ENCODE results near the gene HDLBP.
"Not testable (repeated sequence)": the region's sequence is repeated elsewhere in the genome, so short reads cannot be mapped to it uniquely, and the experiment has no call there.

HDLBP gene

GRCh38 chr2:241304039-241304670 is 11.3 kb downstream of the HDLBP start:
- Histone ChIP-seq H3K4me1 (ENCODE audit: control insufficient read depth, insufficient read depth, low read length) (no peaks in the 10 kb centered on the region), H3K27ac (ENCODE audit: low read length) (no peak overlapping the region), H3K9me3 (ENCODE audit: control insufficient read depth, insufficient read depth, low read length) (no peaks in the 10 kb centered on the region), H3K36me3 (ENCODE audit: control insufficient read depth, insufficient read depth, low read length) (no peaks in the 10 kb centered on the region), H3K27me3 (ENCODE audit: control insufficient read depth, insufficient read depth, low read length) (no peaks in the 10 kb centered on the region), H3K4me3 (ENCODE audit: low read length) (no peak overlapping the region)
- WGBS (ENCODE audit: insufficient coverage, insufficient read length), result no CpG with 5 or more reads among the region's 5 CpGs
- DNase-seq (ENCODE audit: low read depth, low spot score), result no peak

DNA sequence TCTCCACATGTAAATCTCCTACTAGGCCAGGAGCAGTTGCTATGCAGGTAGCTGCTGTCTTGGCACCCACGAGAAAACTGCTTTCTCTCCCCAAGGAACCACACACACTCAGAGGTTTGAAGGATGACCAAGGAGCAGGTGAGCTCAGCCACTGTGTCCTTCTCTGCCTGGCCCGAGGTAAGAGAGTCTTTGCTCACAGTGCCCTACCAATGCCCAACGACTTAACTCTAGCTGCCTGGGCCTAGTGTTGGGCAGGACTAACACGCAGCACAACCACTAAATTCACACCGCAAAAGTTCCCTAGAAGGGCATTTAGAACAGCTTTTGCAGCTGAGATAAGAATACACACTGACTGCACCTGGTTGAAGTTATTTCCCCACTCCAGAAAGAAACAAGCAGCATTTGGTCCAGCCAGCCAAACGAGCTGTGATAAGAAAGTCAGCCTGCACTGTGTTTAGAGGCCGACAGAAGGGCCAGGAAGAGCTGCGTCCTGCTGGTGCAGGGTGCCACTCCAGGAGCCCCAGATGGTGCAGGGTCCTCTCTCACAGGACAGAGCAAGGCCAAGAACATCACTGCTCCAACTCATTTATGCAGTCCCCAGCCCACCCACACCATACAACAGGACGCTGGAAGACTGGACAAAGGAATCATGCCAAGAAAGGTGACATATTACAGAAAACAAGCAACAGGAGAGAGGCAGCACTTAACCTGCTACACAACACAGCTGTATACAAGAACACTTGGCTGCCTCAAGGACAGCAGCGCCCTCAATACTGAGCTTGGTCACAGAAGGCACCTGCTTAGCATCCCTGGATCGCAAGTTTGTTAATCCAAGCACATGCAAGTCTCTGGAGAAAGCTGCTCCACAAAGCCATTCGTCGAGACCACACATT is 12.5 kb downstream of the HDLBP start:
- no peak for DNase-seq (ENCODE audit: low read depth, low spot score)
- H3K36me3 ChIP-seq (ENCODE audit: control insufficient read depth, insufficient read depth, low read length), result no peaks in the 10 kb centered on the region
- no peaks in the 10 kb centered on the region for H3K27me3 ChIP-seq (ENCODE audit: control insufficient read depth, insufficient read depth, low read length)
- H3K9me3 ChIP-seq (ENCODE audit: control insufficient read depth, insufficient read depth, low read length), result no peaks in the 10 kb centered on the region
- H3K4me3 ChIP-seq (ENCODE audit: low read length), result no peak overlapping the region
- no peaks in the 10 kb centered on the region for H3K4me1 ChIP-seq (ENCODE audit: control insufficient read depth, insufficient read depth, low read length)
- WGBS (ENCODE audit: insufficient coverage, insufficient read length), result no CpG with 5 or more reads among the region's 13 CpGs
- H3K27ac ChIP-seq (ENCODE audit: low read length), result no peak overlapping the region

- H3K27ac ChIP-seq (ENCODE audit: low read length), result no peak overlapping the region
- H3K4me1 ChIP-seq (ENCODE audit: control insufficient read depth, insufficient read depth, low read length), result no peaks in the 10 kb centered on the region
- WGBS (ENCODE audit: insufficient coverage, insufficient read length), result no CpG with 5 or more reads among the region's 3 CpGs
- H3K4me3 ChIP-seq (ENCODE audit: low read length), result no peak overlapping the region
- no peaks in the 10 kb centered on the region for H3K9me3 ChIP-seq (ENCODE audit: control insufficient read depth, insufficient read depth, low read length)
- DNase-seq (ENCODE audit: low read depth, low spot score), result no peak
- no peaks in the 10 kb centered on the region for H3K27me3 ChIP-seq (ENCODE audit: control insufficient read depth, insufficient read depth, low read length)
- H3K36me3 ChIP-seq (ENCODE audit: control insufficient read depth, insufficient read depth, low read length), result no peaks in the 10 kb centered on the region
Observed at GRCh38 chr2:241302083-241302482, 13.4 kb downstream of the HDLBP start.

- Histone ChIP-seq H3K4me3 (ENCODE audit: low read length) (no peak overlapping the region), H3K4me1 (ENCODE audit: control insufficient read depth, insufficient read depth, low read length) (no peaks in the 10 kb centered on the region), H3K27ac (ENCODE audit: low read length) (no peak overlapping the region), H3K9me3 (ENCODE audit: control insufficient read depth, insufficient read depth, low read length) (no peaks in the 10 kb centered on the region), H3K27me3 (ENCODE audit: control insufficient read depth, insufficient read depth, low read length) (no peaks in the 10 kb centered on the region), H3K36me3 (ENCODE audit: control insufficient read depth, insufficient read depth, low read length) (no peaks in the 10 kb centered on the region)
- no peak for DNase-seq (ENCODE audit: low read depth, low spot score)
- no CpG with 5 or more reads among the region's 12 CpGs for WGBS (ENCODE audit: insufficient coverage, insufficient read length)
Observed at GRCh38 chr2:241300000-241300399, 15.5 kb downstream of the HDLBP start.

- no peaks in the 10 kb centered on the region for H3K4me1 ChIP-seq (ENCODE audit: control insufficient read depth, insufficient read depth, low read length)
- WGBS (ENCODE audit: insufficient coverage, insufficient read length), result no CpG with 5 or more reads among the region's 5 CpGs
- no peak overlapping the region for H3K4me3 ChIP-seq (ENCODE audit: low read length)
- H3K27ac ChIP-seq (ENCODE audit: low read length), result no peak overlapping the region
- no peaks in the 10 kb centered on the region for H3K27me3 ChIP-seq (ENCODE audit: control insufficient read depth, insufficient read depth, low read length)
- no peaks in the 10 kb centered on the region for H3K36me3 ChIP-seq (ENCODE audit: control insufficient read depth, insufficient read depth, low read length)
- H3K9me3 ChIP-seq (ENCODE audit: control insufficient read depth, insufficient read depth, low read length), result no peaks in the 10 kb centered on the region
- DNase-seq (ENCODE audit: low read depth, low spot score), result no peak
Observed at GRCh38 chr2:241298673-241299072, 16.8 kb downstream of the HDLBP start.

DNA sequence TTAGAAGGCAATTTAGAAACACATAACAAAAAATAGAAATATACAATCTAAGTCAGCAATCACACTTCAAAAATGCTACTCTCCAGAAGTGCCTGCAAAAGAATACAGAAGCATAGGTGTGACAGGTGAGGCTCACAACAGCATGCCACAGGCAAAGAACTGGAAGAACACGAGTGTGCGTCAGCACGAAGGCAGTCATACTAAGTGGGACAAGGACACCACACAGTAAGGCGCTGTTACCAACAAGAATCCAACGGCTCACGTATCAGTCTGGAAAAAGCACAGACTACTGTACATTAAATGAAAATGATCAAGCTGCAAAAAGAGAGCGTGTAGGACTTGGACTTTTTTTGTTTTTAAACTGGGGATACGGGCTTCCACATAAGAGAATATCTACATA is 18.7 kb downstream of the HDLBP start:
- no CpG with 5 or more reads among the region's 8 CpGs for WGBS (ENCODE audit: insufficient coverage, insufficient read length)
- H3K27me3 ChIP-seq (ENCODE audit: control insufficient read depth, insufficient read depth, low read length), result no peaks in the 10 kb centered on the region
- no peaks in the 10 kb centered on the region for H3K36me3 ChIP-seq (ENCODE audit: control insufficient read depth, insufficient read depth, low read length)
- no peak overlapping the region for H3K27ac ChIP-seq (ENCODE audit: low read length)
- no peaks in the 10 kb centered on the region for H3K4me1 ChIP-seq (ENCODE audit: control insufficient read depth, insufficient read depth, low read length)
- H3K4me3 ChIP-seq (ENCODE audit: low read length), result no peak overlapping the region
- H3K9me3 ChIP-seq (ENCODE audit: control insufficient read depth, insufficient read depth, low read length), result no peaks in the 10 kb centered on the region
- DNase-seq (ENCODE audit: low read depth, low spot score), result no peak

DNA sequence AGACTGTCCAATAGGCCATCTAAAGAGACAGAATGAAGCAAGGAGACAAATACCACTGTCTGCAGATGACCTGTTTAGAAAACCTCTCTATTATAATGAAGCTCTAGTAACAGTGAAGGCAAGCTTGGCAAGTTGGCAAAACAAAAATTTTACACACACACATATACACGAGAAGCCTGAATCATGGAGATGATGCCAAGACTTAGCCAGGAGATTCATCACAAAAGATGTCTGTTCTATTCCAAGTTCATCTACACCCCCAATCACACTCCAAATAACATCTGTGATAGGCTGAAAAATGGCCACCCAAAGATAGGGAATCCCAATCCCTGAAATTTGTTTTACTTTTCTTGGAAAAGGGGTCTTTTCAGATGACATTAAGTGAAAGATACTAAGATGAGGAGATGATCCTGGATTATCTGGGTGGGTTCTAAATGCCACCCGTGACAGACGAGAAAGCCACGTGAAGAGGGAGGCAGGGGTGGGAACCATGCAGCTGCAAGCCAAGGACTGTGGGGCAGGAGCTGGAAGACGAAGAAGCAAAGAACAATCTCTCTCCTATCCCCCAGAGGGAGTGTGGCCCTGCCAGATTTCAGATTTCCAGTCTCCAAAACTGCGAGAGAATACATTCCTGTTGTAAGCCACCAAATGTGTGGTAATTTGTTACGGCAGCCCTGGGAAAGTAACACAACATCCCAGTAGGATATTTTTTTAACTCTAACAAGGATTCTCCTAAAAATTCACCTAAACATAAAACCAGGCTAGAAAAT is 20.0 kb downstream of the HDLBP start:
- no peaks in the 10 kb centered on the region for H3K27me3 ChIP-seq (ENCODE audit: control insufficient read depth, insufficient read depth, low read length)
- no peak for DNase-seq (ENCODE audit: low read depth, low spot score)
- no peak overlapping the region for H3K27ac ChIP-seq (ENCODE audit: low read length)
- H3K4me1 ChIP-seq (ENCODE audit: control insufficient read depth, insufficient read depth, low read length), result no peaks in the 10 kb centered on the region
- H3K9me3 ChIP-seq (ENCODE audit: control insufficient read depth, insufficient read depth, low read length), result no peaks in the 10 kb centered on the region
- no CpG with 5 or more reads among the region's 7 CpGs for WGBS (ENCODE audit: insufficient coverage, insufficient read length)
- H3K36me3 ChIP-seq (ENCODE audit: control insufficient read depth, insufficient read depth, low read length), result no peaks in the 10 kb centered on the region
- H3K4me3 ChIP-seq (ENCODE audit: low read length), result no peak overlapping the region

- H3K4me3 ChIP-seq (ENCODE audit: low read length); H3K36me3 ChIP-seq (ENCODE audit: control insufficient read depth, insufficient read depth, low read length); H3K4me1 ChIP-seq (ENCODE audit: control insufficient read depth, insufficient read depth, low read length); H3K27ac ChIP-seq (ENCODE audit: low read length); DNase-seq (ENCODE audit: low read depth, low spot score); H3K9me3 ChIP-seq (ENCODE audit: control insufficient read depth, insufficient read depth, low read length); H3K27me3 ChIP-seq (ENCODE audit: control insufficient read depth, insufficient read depth, low read length): not testable (repeated sequence)
- no CpG with 5 or more reads among the region's 7 CpGs for WGBS (ENCODE audit: insufficient coverage, insufficient read length)
Observed at GRCh38 chr2:241293378-241293797, 22.1 kb downstream of the HDLBP start.

- H3K4me3 ChIP-seq (ENCODE audit: low read length), result no peak overlapping the region
- DNase-seq (ENCODE audit: low read depth, low spot score), result no peak
- H3K36me3 ChIP-seq (ENCODE audit: control insufficient read depth, insufficient read depth, low read length), result no peaks in the 10 kb centered on the region; the same call in 1 of the 2 replicates
- no peaks in the 10 kb centered on the region for H3K9me3 ChIP-seq (ENCODE audit: control insufficient read depth, insufficient read depth, low read length)
- no CpG with 5 or more reads among the region's 6 CpGs for WGBS (ENCODE audit: insufficient coverage, insufficient read length)
- H3K27me3 ChIP-seq (ENCODE audit: control insufficient read depth, insufficient read depth, low read length), result no peaks in the 10 kb centered on the region
- H3K4me1 ChIP-seq (ENCODE audit: control insufficient read depth, insufficient read depth, low read length), result no peaks in the 10 kb centered on the region
- H3K27ac ChIP-seq (ENCODE audit: low read length), result no peak overlapping the region
Observed at GRCh38 chr2:241291977-241292376, 23.5 kb downstream of the HDLBP start.

DNA sequence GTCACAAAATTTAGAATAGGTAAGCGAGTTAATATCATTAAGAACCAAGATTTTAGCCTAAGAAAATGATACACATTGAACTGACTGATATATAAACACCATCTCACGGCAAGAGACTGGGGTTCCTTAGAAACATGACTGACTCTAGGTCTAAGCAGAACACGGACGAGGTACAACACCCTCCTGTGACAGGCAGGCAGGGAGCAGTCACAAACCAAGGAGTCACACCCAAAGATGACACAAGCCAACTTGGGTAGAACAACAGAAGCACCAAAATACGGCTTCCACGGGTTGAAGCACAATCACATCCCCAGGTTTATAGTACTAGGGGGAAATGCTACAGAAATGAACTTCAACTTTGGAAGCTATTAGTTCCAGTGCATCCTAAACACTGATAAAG is 24.3 kb downstream of the HDLBP start:
- H3K36me3 ChIP-seq (ENCODE audit: control insufficient read depth, insufficient read depth, low read length), result no peaks in the 10 kb centered on the region; the same call in 1 of the 2 replicates
- no CpG with 5 or more reads among the region's 6 CpGs for WGBS (ENCODE audit: insufficient coverage, insufficient read length)
- H3K4me1 ChIP-seq (ENCODE audit: control insufficient read depth, insufficient read depth, low read length), result no peaks in the 10 kb centered on the region
- no peaks in the 10 kb centered on the region for H3K9me3 ChIP-seq (ENCODE audit: control insufficient read depth, insufficient read depth, low read length)
- H3K27ac ChIP-seq (ENCODE audit: low read length), result no peak overlapping the region
- no peak for DNase-seq (ENCODE audit: low read depth, low spot score)
- H3K4me3 ChIP-seq (ENCODE audit: low read length), result no peak overlapping the region
- no peaks in the 10 kb centered on the region for H3K27me3 ChIP-seq (ENCODE audit: control insufficient read depth, insufficient read depth, low read length)

Measured in iPS DF 6.9 (cell line).